GM19455 (cell line): ENCODE data around the gene MUC20.
"Not testable (repeated sequence)": the region's sequence is repeated elsewhere in the genome, so short reads cannot be mapped to it uniquely, and the experiment has no call there.

Source experiments
- ATAC-seq: cut with Tn5 transposase; IDR thresholded peaks from one replicate; pipeline ENCODE4 v1.9.1; 2021; ENCODE audit not compliant: unreplicated experiment

Gene MUC20

GRCh38 chr3:195692781-195693427 is 27.9 kb upstream of the MUC20 start:
- no peak for ATAC-seq

GRCh38 chr3:195693428-195694216 is 27.2 kb upstream of the MUC20 start:
- ATAC-seq = no peak

- ATAC-seq = not testable (repeated sequence)
Measured at GRCh38 chr3:195694217-195695076, 26.3 kb upstream of the MUC20 start.

GRCh38 chr3:195696632-195697278 is 24.0 kb upstream of the MUC20 start:
- ATAC-seq = no peak

GRCh38 chr3:195697582-195698324 is 23.0 kb upstream of the MUC20 start:
- no peak for ATAC-seq

- no peak for ATAC-seq
Measured at GRCh38 chr3:195698325-195698646, 22.5 kb upstream of the MUC20 start.

- no peak for ATAC-seq
Measured at GRCh38 chr3:195698647-195699387, 22.0 kb upstream of the MUC20 start.

GRCh38 chr3:195699388-195699771 is 21.4 kb upstream of the MUC20 start:
- ATAC-seq = no peak

GRCh38 chr3:195699860-195700259 is 20.9 kb upstream of the MUC20 start:
- no peak for ATAC-seq

- ATAC-seq = no peak
Measured at GRCh38 chr3:195700319-195700718, 20.5 kb upstream of the MUC20 start.

GRCh38 chr3:195701042-195701915 is 19.5 kb upstream of the MUC20 start:
- no peak for ATAC-seq

- ATAC-seq = no peak
Measured at GRCh38 chr3:195703776-195704175, 17.0 kb upstream of the MUC20 start.

GRCh38 chr3:195704433-195704999 is 16.3 kb upstream of the MUC20 start:
- no peak for ATAC-seq

- ATAC-seq = no peak
Measured at GRCh38 chr3:195705081-195705991, 15.4 kb upstream of the MUC20 start.

GRCh38 chr3:195708061-195708460 is 12.7 kb upstream of the MUC20 start:
- ATAC-seq = no peak

- ATAC-seq = no peak
Measured at GRCh38 chr3:195708626-195709481, 11.9 kb upstream of the MUC20 start.

- ATAC-seq = no peak
Measured at GRCh38 chr3:195709676-195710085, 11.1 kb upstream of the MUC20 start.
